Tibial nerve (tissue), 4 donors: ENCODE data around the gene RPL29.
"Not testable (repeated sequence)": the region's sequence is repeated elsewhere in the genome, so short reads cannot be mapped to it uniquely, and the experiment has no call there.

Experiments used
- EP300 ChIP-seq, 2 donors: sonication (generic); formaldehyde crosslinking; IDR thresholded peaks; one replicate each; pipeline ENCODE4 v1.6.1; 2017; ENCODE audit warnings: antibody characterized with exemption in 2 of 2, mild to moderate bottlenecking in 1 of 2
- POLR2A ChIP-seq, 2 donors: fragments of 450-650 bp; IDR thresholded peaks; one replicate each; pipeline ENCODE4 v1.6.1; 2017; ENCODE audit warnings: antibody characterized with exemption in 2 of 2, mild to moderate bottlenecking in 2 of 2, moderate library complexity in 2 of 2
- TF ChIP-seq, protein P1 (sequence below), 5 experiments: fragments of 200-600 bp in 3 of 5; fragments of 450-650 bp in 2 of 5; sonication (generic) in 3 of 5; IDR thresholded peaks; one replicate each; pipeline ENCODE4 v1.5.1; 2016 to 2019; ENCODE audit warnings: antibody characterized with exemption in 5 of 5, mild to moderate bottlenecking in 3 of 5, moderate library complexity in 2 of 5

DNA sequence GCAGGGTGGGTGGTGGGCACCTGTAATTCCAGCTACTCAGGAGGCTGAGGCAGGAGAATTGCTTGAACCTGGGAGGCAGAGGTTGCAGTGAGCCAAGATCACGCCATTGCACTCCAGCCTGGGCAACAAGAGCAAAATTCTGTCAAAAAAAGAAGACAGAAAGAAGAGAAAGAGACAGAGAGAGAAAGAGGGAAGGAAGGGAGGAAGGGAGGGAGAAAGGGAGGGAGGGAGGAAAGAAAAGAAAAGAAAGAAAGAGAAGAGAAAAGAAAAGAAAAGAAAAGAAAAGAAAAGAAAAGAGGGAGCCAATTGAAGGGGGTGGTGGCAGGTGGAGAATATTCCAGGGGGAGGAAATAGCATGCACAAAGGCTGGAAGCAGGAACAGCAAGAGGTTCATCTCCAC, 47.3 kb upstream of the RPL29 start:
- TF ChIP-seq, protein P1, sequence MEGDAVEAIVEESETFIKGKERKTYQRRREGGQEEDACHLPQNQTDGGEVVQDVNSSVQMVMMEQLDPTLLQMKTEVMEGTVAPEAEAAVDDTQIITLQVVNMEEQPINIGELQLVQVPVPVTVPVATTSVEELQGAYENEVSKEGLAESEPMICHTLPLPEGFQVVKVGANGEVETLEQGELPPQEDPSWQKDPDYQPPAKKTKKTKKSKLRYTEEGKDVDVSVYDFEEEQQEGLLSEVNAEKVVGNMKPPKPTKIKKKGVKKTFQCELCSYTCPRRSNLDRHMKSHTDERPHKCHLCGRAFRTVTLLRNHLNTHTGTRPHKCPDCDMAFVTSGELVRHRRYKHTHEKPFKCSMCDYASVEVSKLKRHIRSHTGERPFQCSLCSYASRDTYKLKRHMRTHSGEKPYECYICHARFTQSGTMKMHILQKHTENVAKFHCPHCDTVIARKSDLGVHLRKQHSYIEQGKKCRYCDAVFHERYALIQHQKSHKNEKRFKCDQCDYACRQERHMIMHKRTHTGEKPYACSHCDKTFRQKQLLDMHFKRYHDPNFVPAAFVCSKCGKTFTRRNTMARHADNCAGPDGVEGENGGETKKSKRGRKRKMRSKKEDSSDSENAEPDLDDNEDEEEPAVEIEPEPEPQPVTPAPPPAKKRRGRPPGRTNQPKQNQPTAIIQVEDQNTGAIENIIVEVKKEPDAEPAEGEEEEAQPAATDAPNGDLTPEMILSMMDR (IDR thresholded peaks at IDR 0.05): not testable (repeated sequence)
- TF ChIP-seq POLR2A, EP300 (IDR thresholded peaks at IDR 0.05): not testable (repeated sequence)
